HS-27A (cell line): ENCODE data around the gene GRK5.

Experiments
- DNase-seq: peaks from one replicate; pipeline ENCODE4 v3.0.0-alpha.2; 2012; ENCODE audit warnings: low read depth, missing footprints

Gene GRK5

GRCh38 chr10:119444866-119445265 lies 237.5 kb downstream of the GRK5 start:
- DNase-seq, result no peak

- peak; percentile 12 for DNase-seq
Measured at GRCh38 chr10:119445311-119445934, 238.1 kb downstream of the GRK5 start.

- no peak for DNase-seq
Measured at GRCh38 chr10:119445935-119446317, 238.6 kb downstream of the GRK5 start.

GRCh38 chr10:119446441-119447277 lies 239.3 kb downstream of the GRK5 start:
- DNase-seq, result no peak

- DNase-seq, result no peak
Measured at GRCh38 chr10:119447421-119447820, 240.1 kb downstream of the GRK5 start.

GRCh38 chr10:119447823-119448546 lies 240.6 kb downstream of the GRK5 start:
- DNase-seq, result no peak

GRCh38 chr10:119448628-119449584 lies 241.5 kb downstream of the GRK5 start:
- no peak for DNase-seq

- peak; percentile 1 for DNase-seq
Measured at GRCh38 chr10:119449760-119450461, 242.5 kb downstream of the GRK5 start.

GRCh38 chr10:119450606-119451299 lies 243.4 kb downstream of the GRK5 start:
- DNase-seq, result no peak

GRCh38 chr10:119451300-119451896 lies 244.0 kb downstream of the GRK5 start:
- DNase-seq, result no peak

GRCh38 chr10:119452396-119452795 lies 245.0 kb downstream of the GRK5 start:
- DNase-seq, result no peak

GRCh38 chr10:119453313-119453712 lies 245.9 kb downstream of the GRK5 start:
- DNase-seq, result no peak

- DNase-seq, result no peak
Measured at GRCh38 chr10:119454316-119454715, 246.9 kb downstream of the GRK5 start.

GRCh38 chr10:119454990-119455389 lies 247.6 kb downstream of the GRK5 start:
- DNase-seq, result no peak

- DNase-seq, result no peak
Measured at GRCh38 chr10:119455609-119456434, 248.5 kb downstream of the GRK5 start.

GRCh38 chr10:119456435-119456810 lies 249.1 kb downstream of the GRK5 start:
- no peak for DNase-seq

GRCh38 chr10:119457966-119458766 lies 250.8 kb downstream of the GRK5 start:
- no peak for DNase-seq

GRCh38 chr10:119459681-119460340 lies 252.4 kb downstream of the GRK5 start:
- no peak for DNase-seq
